HEK293T (cell line): ENCODE data around the gene NRK.
"Not testable (repeated sequence)": the region's sequence is repeated elsewhere in the genome, so short reads cannot be mapped to it uniquely, and the experiment has no call there.

ENCODE experiments used
- CTCF ChIA-PET: fragments of 350-600 bp; formaldehyde crosslinking; extraction: SDS; loops from one replicate; lab custom pipeline; 2021; ENCODE audit warnings: antibody characterized with exemption, inconsistent platforms; lab: Yijun Ruan, JAX
- POLR2A ChIA-PET: fragments of 350-600 bp; formaldehyde crosslinking; extraction: SDS; loops from one replicate; lab custom pipeline; 2020; ENCODE audit warnings: antibody characterized with exemption, inconsistent platforms; lab: Yijun Ruan, JAX
- DNase-seq: peaks from one replicate; pipeline ENCODE4 v3.0.0; 2012; ENCODE audit warnings: mixed read lengths; ENCODE audit errors: extremely low spot score
- ARNT ChIP-seq: fragments of 450-650 bp; IDR thresholded peaks from 2 replicates; pipeline ENCODE4 v1.6.1; 2017; ENCODE audit warnings: mild to moderate bottlenecking
- BHLHE40 ChIP-seq: fragments of 450-650 bp; IDR thresholded peaks from 2 replicates; pipeline ENCODE4 v1.6.1; 2016; ENCODE audit warnings: mild to moderate bottlenecking, moderate library complexity, borderline replicate concordance
- CTBP1 ChIP-seq: fragments of 450-650 bp; IDR thresholded peaks from 2 replicates; pipeline ENCODE4 v1.6.1; 2016; ENCODE audit warnings: borderline replicate concordance
- ELF4 ChIP-seq: fragments of 450-650 bp; IDR thresholded peaks from 2 replicates; pipeline ENCODE4 v1.6.1; 2017; ENCODE audit warnings: antibody characterized with exemption
- FOXA1 ChIP-seq: fragments of 450-650 bp; IDR thresholded peaks from 2 replicates; pipeline ENCODE4 v1.6.1; 2016; ENCODE audit warnings: mild to moderate bottlenecking
- FOXK2 ChIP-seq: fragments of 450-650 bp; IDR thresholded peaks from 2 replicates; pipeline ENCODE4 v1.6.1; 2016; ENCODE audit warnings: mild to moderate bottlenecking
- FOXM1 ChIP-seq: fragments of 450-650 bp; IDR thresholded peaks from 2 replicates; pipeline ENCODE4 v1.6.1; 2017; ENCODE audit warnings: mild to moderate bottlenecking, borderline replicate concordance
- HDGF ChIP-seq: fragments of 450-650 bp; IDR thresholded peaks from 2 replicates; pipeline ENCODE4 v1.6.1; 2017; ENCODE audit warnings: antibody characterized with exemption, borderline replicate concordance
- L3MBTL2 ChIP-seq: fragments of 450-650 bp; conservative IDR thresholded peaks from 2 replicates; pipeline ENCODE4 v1.6.1; 2016; ENCODE audit warnings: mild to moderate bottlenecking
- LEF1 ChIP-seq: fragments of 450-650 bp; IDR thresholded peaks from 2 replicates; pipeline ENCODE4 v1.6.1; 2017; ENCODE audit warnings: mild to moderate bottlenecking, borderline replicate concordance
- NFRKB ChIP-seq: fragments of 450-650 bp; IDR thresholded peaks from 2 replicates; pipeline ENCODE4 v1.6.1; 2016; ENCODE audit warnings: mild to moderate bottlenecking, moderate library complexity
- SP1 ChIP-seq: fragments of 450-650 bp; IDR thresholded peaks from 2 replicates; pipeline ENCODE4 v1.6.1; 2017
- SUZ12 ChIP-seq: fragments of 450-650 bp; IDR thresholded peaks from 2 replicates; pipeline ENCODE4 v1.6.1; 2016; ENCODE audit warnings: mild to moderate bottlenecking
- TARDBP ChIP-seq: fragments of 450-650 bp; IDR thresholded peaks from 2 replicates; pipeline ENCODE4 v1.6.1; 2016
- ZNF384 ChIP-seq: fragments of 450-650 bp; IDR thresholded peaks from 2 replicates; pipeline ENCODE4 v1.6.1; 2016
- TF ChIP-seq, protein P1 (sequence below): fragments of 450-650 bp; IDR thresholded peaks from 2 replicates; pipeline ENCODE4 v1.6.1; 2016

Gene NRK

DNA sequence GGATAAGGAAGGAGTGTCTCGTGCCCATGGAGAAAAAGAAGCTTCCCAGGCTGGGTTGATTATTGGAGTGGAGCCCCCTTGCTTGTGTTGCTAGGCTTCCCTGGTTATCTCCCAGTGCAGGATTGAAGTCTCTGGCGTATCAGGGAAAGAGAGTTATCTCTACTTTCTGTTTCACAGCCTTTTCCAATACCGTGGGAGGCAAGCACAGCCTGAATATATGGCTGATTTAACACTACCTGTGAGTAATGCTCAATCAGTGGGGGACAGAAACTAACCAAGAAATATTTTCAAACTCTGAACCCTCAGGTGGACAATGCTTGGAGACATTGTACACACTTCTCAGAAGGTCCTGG lies 151.0 kb downstream of the NRK start:
- POLR2A ChIA-PET = no interaction called here

DNA sequence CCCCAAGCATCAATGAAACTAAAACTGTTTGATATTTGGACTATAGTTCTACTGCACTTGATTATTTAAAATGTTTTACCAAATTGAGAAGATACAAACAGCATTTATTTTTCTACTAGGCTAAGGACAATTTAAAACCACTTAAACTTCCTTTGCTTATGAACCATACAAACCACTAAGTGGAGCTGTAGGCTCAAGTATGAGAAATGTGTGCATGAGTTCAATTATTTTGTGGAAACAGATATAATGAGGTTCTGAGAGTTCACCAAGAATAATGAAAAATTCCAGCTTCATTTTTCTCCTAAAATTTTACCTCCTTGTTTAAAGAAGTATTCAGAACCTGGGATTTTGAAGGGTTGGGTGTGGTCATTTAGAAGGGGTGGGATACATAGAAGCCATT lies 153.0 kb downstream of the NRK start:
- POLR2A ChIA-PET = no interaction called here
- CTCF ChIA-PET = interaction anchor here (0.7 kb wide), 1 partner anchor 65 kb away, joined by 3 read pairs; no protein-coding TSS in a partner anchor
- TF ChIP-seq SP1 = no peak
- TF ChIP-seq ZNF384 = no peak
- no peak for TF ChIP-seq CTBP1
- TF ChIP-seq BHLHE40 = no peak
- TF ChIP-seq HDGF = no peak
- no peak for TF ChIP-seq TARDBP
- TF ChIP-seq LEF1 = no peak
- TF ChIP-seq NFRKB = no peak
- no peak for TF ChIP-seq FOXK2
- TF ChIP-seq ELF4 = no peak
- TF ChIP-seq, protein P1, sequence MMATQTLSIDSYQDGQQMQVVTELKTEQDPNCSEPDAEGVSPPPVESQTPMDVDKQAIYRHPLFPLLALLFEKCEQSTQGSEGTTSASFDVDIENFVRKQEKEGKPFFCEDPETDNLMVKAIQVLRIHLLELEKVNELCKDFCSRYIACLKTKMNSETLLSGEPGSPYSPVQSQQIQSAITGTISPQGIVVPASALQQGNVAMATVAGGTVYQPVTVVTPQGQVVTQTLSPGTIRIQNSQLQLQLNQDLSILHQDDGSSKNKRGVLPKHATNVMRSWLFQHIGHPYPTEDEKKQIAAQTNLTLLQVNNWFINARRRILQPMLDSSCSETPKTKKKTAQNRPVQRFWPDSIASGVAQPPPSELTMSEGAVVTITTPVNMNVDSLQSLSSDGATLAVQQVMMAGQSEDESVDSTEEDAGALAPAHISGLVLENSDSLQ = no peak
- no peak for TF ChIP-seq FOXM1
- TF ChIP-seq FOXA1 = no peak
- TF ChIP-seq SUZ12 = no peak
- no peak for TF ChIP-seq L3MBTL2
- TF ChIP-seq ARNT = no peak
- DNase-seq = no peak

More for the DNA sequence above, 151.0 kb downstream of the NRK start:
- DNase-seq = no peak
- TF ChIP-seq L3MBTL2 (no peak), ELF4 (no peak), FOXA1 (no peak), SUZ12 (no peak), FOXK2 (no peak), NFRKB (no peak), FOXM1 (no peak), TARDBP (no peak)
- TF ChIP-seq, protein P1 = no peak
- CTCF ChIA-PET = no interaction called here

DNA sequence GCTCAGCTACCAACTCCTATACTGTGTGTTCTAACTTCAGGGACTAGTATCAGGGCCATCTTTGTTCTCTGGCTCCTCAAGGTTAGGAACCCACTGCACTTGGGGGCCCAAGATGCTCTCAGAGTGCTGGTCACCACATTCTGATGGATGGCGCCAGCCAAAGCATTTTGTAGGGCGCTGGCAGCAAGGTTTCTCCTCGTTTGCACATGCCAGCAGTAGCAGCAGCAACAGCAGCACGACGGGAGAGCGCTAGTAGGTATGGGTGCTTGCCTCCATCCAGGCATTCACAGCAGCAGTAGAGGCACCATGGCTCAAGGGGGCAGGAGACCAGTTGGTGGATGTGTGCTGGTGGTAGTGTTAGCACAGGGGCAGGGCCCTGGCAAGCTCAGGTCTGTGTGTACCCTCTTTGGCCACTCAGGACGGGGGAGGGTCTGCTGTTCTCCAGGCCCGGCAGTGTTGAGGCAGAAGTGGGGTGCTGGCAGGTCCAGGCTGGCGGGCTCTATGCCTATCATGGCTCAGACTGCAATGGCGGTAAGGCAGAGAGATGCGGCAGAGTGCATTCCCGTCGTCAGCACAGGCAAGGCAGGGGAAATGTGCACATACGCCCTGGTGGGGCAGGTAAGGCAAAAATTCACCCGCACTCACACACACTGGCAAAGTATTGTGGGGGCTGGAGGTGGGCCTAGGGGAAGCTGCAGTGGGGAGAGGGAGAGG lies 159.6 kb downstream of the NRK start:
- no peak for TF ChIP-seq FOXA1
- ChIA-PET CTCF (no interaction called here), POLR2A (no interaction called here)
- DNase-seq = no peak

DNA sequence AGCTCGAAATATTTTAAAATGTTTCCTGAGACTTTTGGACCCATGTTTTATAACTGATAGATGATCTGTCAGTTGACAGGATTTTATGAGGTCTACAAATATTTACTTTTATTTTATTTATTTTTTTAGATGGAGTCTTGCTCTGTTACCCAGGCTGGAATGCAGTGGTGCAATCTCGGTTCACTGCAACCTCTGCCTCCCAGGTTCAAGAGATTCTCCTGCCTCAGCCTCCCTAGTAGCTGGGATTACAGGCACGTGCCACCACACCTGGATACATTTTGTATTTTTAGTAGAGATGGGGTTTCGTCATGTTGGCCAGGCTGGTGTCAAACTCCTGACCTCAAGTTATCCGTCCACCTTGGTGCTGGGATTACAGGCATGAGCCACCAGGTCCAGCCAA lies 166.1 kb downstream of the NRK start:
- POLR2A ChIA-PET, CTCF ChIA-PET, DNase-seq: not testable (repeated sequence)

DNA sequence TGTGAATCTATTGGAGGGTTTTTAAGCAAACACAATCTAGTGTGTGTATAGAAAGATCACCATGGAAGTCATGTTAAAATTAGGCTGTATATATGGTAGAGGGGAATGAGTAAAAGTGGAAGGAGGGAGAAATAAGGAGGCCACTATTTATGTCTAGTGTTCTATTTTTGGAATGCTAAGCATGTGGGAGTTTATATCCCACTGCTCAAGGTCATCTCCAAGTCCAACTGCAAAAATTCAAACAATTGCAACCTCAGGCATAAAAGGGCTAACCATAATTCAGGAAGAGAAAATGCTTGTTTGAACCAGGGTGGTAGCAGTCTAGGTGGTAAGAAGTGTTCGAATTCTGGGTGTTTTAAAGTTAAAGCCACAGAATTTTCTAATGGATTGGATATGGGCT lies 177.0 kb downstream of the NRK start:
- no peak for TF ChIP-seq HDGF
- TF ChIP-seq FOXK2 = no peak
- no peak for TF ChIP-seq SUZ12
- TF ChIP-seq FOXA1 = no peak
- TF ChIP-seq NFRKB = no peak
- no peak for TF ChIP-seq SP1
- TF ChIP-seq TARDBP = no peak
- no peak for TF ChIP-seq LEF1
- no peak for TF ChIP-seq ARNT
- CTCF ChIA-PET = no interaction called here
- DNase-seq = no peak
- POLR2A ChIA-PET = no interaction called here

DNA sequence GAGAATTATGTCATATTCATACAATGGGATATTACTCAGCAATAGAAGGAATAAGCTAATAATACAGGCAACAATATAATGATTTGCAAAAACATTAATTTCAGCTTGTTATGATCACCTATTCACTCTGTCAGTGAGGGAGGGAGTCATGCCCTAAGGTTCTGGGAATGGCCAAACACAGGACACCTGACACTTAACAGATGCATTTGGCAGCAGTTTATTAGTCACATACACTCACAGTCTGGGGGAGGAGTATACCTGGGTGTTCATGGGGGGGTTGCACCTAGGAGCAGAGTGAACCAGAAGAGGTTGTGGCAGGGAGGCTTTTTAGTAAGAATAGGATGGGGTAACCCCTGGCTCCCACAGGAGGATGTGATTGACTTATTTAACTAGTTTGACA lies 177.9 kb downstream of the NRK start:
- CTCF ChIA-PET = no interaction called here
- no peak for TF ChIP-seq NFRKB
- no peak for TF ChIP-seq SP1
- no peak for TF ChIP-seq SUZ12
- no peak for TF ChIP-seq HDGF
- TF ChIP-seq ARNT = no peak
- TF ChIP-seq BHLHE40 = no peak
- TF ChIP-seq, protein P1 = no peak
- no peak for TF ChIP-seq FOXA1
- DNase-seq = no peak
- POLR2A ChIA-PET = no interaction called here

DNA sequence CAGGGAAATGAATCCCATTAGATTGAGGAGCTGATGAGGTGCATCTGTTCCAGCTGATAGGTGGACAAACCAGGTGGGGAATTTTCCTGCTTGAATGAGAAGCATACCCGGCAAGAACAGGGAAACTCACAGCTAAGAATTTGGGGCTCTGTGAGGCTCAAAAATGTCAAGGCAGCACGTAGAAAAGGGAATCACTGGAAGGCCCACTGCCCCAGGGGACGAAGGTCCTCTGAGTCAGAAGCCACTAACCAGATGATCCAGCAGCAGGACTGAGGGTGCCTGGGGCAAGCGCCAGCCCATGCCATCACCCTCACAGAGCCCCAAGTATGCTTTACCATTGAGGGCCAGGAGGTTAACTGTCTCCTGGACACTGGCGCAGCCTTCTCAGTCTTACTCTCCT lies 178.3 kb downstream of the NRK start:
- POLR2A ChIA-PET, CTCF ChIA-PET, DNase-seq: not testable (repeated sequence)

DNA sequence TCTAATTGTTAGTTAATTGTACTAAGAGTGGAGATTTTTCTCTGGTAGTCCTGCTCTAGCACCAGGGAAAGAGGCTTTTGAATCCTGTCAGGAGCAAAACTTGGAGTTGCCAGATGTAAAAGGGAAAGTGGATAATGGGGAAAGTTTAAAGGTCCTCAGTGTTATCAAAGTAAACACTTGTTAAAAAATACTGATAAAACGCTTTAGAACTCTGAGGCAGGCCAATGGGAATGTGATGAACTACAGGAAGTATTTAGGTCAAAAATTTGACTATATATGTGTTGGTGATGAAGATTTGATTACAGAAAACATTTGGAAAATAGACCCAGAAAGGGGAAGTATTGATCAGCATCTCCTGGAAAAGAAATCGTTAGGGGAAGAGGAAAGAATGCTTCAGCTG lies 183.3 kb downstream of the NRK start:
- no peak for DNase-seq
- POLR2A ChIA-PET = no interaction called here
- TF ChIP-seq SUZ12 = no peak
- no peak for TF ChIP-seq ZNF384
- TF ChIP-seq FOXM1 = no peak
- no peak for TF ChIP-seq FOXA1
- TF ChIP-seq, protein P1 = no peak
- CTCF ChIA-PET = no interaction called here
